HG03103 (cell line): ENCODE measurements around the gene GRM8.
A peak's percentile ranks its signal among the peaks of the same experiment; 100 is the strongest.

Source experiments
- ATAC-seq: cut with Tn5 transposase; IDR thresholded peaks from one replicate; pipeline ENCODE4 v1.9.1; 2021; ENCODE audit warnings: low read depth; ENCODE audit not compliant: unreplicated experiment

Gene GRM8

DNA sequence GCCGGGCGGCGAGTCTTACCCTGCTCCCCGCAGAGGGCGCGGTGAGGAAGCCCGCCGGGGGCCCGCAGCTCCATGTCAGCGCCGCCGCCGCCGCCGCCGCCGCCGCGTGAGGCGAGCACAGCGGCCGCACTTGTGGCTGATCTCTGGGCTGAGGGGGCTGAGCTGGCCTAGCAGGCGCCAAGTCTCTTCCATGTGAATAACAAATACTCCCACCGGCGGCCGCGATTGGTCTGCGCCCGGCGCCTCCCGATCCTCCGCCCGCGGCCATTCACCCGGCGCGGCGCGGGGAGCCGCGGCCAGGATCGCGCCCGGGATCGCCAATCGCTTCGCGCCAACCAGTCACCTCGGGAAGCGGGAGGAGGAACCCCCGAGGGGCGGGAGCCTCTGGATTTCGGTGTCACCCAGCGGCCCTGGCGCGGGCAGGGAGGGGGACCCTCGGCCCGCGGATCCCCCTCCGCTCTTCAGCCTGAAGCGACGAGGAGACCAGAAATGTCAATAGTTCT, at the start of gene GRM8:
TSS of gene GRM8 (minus strand) at position 164 of the 503 bp plus-strand sequence.
- no peak for ATAC-seq

DNA sequence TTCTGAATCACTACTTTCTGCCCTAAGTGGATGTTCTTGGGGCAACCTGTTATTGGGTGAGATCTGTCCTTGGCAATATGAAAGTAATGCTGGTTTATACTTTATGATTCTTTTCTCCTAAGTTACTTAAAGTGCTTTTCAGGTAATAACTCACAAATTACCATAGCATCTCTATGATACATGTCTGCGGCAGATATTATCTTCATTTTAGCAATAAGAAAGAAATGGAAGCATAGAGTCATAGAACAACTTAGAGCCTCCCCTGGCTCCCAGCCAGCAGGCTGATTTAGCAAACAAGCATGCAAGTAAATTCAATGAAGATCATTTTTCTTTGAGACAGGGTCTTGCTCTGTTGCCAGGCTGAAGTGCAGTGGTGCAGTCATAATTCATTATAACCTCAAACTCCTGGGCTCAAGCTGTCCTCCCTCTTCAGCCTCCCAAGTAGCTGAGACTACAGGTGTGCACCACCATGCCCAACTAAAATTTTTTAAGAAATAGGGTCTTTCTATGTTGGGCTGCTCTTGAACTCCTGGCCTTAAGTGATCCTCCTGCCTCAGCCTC, 38.1 kb upstream of the GRM8 start:
- no peak for ATAC-seq

DNA sequence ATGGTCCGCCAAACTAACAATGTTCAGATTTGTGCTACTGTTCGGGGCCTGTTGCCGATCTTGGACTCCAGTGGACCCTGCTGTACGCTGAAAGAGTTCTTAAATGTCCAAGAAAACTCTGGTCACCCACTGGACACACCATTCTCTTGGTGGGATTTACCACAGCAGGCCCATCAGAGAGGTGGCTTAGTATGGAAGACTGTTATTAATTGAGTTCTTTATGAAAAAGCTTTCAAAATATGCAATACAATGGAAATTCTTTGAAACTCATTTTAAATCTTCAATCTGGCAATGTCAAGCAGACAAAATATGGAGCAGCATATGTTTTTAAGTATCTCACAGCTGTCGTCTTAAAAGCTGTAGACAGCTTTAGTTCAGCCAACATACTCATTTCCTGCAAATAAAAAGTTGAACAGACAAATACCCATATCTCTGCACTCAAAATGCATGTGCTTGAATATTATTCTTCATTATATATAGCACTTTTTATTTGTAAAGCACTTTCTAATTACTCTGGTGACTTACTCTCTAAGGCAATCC, 37.4 kb upstream of the GRM8 start:
- ATAC-seq = no peak

DNA sequence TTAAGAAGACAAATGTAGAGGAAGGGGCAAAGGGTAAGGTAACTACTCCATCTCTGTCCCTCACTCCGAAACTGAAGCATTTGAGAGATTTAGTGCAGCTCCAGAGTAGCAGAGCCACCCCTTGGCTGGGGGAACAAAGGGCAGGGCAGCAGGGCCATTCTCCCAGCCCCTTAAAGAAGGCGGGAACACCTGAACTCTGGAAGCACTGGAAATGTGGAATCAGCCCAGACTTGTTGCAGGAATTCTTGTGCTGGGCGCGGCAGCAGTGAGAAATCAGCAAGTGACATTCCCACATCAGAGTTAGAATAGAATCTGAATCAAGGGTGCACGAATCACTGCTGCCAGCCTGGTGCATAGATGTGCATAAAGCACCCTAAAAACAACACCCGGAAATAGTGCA, 34.4 kb upstream of the GRM8 start:
- ATAC-seq = no peak

DNA sequence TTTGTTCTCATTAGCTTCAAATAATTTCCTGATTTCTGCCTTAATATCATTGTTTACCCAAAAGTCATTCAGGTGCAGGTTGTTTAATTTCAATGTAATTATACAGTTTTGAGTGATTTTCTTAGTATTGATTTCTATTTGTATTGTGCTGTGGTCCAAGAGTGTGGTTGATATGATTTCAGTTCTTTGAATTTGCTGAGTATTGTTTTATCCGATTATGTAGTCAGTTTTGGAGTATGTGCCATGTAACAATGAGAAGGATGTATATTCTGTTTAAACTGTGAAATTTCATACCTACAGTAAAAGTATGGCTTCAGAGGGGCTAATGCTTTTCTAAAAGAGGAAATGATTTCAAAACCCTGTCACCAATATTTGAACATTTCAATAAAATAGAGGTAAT, 17.4 kb upstream of the GRM8 start:
- no peak for ATAC-seq

DNA sequence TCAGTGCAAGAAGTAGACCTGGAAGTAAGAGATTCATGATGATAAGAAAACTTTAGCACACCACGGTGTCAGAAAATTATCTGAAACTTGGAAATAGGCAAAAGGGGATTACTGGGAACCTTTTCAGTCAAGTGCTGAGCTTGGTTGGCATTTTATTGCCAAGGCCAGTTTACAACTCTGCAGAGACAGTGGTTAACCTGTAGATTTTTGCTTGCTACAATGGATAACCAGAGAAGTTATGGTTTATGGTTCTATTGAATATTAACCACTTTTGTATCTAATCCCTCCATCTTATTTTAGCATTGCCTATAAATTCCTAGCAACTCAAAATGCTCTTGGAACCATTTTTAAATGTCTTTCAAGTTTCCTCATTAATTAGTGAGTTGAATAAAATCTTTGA, 13.3 kb upstream of the GRM8 start:
- no peak for ATAC-seq

DNA sequence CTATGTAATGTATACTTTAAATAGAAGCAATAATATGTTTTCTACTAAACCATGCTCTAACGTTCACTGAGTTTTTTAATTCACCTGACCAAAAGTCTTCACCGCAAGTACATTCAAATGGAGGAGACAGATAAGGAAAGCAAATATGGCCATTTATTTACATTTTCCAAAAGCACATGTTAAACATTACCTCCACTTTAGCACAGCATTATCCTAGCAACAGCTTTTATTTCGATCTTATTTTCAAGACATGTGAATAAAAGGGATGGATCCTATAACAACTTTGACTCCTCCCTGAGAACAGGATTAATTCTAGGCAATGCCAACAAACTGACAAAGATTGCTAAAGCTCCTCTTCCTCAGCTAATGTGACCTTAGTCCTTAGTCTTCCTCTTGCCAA, 11.5 kb upstream of the GRM8 start:
- ATAC-seq = no peak

DNA sequence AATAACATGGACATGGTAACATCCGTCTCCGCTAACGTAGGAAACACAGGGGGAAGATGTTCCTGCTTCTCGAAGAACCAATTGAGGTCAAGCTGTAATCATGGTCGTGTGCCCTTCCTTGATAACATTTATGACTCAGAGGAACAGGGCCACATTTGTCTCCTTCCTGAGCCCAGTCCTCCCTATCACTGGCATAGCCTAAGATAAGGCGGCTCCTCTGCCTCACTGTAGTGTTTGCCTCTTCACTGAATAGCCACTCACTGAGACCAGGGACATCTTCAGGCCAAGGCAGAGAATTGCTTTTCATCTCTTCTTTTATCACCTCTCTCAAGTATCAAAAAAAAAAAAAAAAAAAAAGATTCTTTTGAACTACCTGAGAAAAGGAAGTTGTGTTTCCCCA, 5.4 kb upstream of the GRM8 start:
- no peak for ATAC-seq

DNA sequence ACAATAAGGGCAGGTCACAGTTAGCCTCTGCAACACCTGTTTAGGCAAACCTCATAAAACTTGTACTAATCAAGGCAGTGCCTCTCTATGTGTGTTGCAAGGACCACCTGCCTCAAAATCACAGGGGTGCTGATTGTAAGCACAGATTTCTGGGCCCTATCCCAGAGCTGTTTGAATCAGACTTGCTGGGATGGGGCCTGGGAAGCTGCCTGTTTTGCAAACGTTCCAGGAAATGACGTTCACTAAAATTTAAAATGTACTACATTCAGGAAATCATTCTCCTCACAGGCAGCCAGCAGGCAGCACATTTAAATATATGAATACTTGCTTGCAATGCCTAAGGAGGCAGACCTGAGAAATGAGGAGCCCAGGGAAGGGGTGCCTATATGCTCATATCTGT, 4.3 kb upstream of the GRM8 start:
- ATAC-seq = no peak

DNA sequence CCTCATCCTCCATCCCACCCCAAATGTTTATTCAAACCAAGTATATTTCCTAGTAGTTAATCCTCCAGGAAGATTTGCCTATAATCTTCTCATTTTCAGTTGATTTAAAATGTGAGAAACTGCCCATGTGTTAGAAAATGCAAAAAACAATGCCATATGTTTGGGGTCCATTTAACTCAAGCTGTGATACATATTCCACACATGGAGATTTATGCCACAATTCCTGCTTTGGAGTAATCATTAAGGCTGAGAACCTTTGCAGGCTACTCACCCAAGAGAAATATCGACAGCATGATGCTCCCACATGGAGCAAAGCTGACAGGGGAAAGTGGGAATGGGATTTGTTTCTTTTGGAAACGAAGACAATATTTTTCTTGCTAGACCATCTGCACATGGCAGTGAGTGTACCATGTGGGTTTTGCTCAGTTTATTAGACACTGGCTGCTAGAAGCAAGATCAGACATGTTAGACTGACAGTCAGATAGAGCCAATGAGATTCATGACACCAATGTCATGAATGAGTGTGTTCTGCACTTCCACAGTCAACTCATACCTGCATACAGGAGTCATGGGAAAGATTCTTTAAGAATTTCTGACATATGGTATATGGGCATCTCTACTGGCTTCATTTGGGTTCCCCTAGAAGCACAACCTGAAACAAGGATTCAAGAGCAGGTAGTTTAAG, 3.4 kb upstream of the GRM8 start:
- ATAC-seq = no peak

DNA sequence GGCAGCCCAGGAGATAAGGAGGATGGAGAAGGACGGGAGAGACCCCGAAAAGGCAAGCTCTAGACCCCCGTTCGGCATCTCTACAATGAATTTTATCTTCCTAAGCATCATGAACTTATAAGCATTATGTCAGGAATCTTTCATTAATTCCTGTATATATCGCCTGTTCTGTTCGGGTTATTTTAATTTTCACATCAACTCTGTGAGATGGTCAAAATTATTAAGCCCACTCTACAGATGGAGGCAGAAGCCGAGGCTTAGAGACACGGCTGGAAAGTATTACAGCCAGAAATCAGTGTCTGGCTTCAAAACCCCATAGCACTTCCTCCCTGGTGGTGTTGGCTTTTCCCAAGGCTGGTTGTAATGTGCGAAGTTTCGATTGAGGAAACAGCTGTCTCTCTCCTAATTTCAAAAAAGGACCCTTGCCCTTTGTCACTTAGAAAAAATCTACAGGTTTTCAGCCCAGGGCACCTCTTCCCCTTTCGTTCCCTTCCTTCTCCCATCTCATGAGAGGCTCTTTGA, 1.5 kb upstream of the GRM8 start:
- ATAC-seq = no peak

DNA sequence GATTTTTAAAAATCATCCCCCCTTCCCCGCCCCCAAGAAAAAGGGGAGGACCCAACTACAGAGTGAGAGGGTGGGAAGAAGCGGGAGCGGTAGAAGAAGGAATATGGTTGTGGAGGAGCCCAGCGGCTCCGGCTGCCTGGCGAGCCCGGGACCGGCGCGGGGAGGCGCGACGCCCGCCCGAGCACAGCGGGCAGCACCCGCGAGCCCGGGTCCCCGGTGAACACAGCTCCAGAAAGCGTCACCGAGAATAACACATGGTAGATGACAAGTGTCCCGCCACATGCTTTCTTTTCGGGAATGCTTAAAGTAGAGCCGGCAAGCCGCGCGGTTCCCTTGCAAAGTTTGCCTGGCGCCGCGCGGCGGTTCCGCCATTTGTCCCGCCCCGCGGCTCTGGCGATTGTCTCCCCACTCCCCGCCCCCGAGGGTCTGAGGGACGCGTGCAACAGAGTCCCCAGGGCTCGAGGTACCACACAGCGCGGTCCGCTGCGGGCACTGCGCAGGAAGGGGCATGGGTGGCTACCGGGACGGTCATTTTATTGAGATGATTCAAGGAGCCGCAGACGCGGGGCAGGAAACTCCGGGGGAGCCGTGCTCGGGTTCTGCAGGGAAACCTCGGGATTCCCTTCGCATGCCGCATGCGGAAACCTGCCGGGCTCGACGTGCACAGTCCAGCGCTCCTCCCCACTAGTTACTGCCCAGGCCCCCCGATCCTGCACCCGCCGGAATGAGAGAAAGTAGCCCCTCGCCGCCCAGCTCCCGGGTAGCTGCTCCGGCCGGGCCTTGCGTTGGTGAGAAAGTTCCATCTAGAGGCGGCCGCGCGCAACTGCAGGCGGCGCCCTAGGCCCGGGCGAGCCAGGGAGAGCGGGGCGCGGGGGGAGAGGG, 781 bp upstream of the GRM8 start:
- peak; percentile 84 for ATAC-seq

DNA sequence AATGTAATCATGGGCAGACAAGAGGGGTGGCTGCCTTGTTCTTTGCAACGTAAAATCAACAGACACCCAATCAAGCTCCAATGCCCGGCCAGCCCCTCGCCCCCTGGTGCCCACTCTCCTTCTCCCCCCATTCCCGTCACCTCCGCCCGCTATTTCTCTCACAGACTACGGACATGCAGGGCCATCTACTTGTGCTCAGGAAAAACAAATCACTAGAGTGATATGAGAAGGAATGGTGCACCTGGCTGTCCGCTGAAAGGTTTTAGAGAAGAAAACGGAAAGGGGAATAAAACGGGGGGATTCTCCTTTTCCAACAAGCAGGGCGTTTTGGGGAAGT, 396 bp downstream of the GRM8 start:
- no peak for ATAC-seq

DNA sequence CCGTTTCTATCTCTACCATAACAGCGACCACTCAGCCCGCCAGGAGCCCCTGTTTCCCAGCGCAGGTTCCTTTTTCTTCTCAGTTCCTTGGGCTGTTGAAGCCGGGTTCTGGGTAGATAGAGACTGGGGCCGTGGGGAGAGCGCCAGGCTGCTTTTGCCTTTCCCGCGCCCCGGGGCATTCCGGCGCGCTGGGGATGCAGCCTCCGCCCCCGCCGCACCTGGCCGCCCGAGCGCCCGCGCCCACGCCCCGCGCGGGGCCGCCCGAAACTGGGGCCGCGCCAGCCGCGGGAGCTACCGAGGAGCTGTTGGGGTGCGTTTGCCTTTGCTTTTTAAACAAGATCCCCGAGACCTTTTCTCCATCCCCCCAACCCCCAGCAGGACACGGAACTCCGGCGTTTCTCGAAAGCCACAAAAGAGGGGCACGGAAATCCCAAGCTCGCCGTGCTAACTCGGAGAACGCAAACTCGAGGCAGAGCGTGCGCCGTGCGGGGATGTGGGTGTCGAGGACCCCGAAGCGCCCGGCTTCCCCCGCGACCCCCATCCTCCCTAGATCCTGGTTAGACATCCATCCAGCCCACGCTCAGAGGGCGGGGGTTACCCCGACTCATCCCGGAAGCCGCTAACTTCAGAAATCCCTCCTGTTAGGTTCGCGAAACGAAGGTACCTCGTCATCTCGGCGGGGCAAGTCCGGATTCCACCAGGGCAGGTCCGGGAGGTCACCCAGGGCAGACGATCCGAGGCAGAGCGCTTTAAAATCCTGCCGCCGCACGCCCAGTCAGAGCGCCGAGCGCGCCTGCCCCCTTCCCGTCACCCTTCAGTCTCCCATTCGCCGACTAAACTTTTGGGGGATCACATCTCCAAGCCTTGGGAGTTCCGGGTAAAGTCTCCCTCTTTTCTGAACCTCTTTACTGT, 1.0 kb downstream of the GRM8 start:
- no peak for ATAC-seq

DNA sequence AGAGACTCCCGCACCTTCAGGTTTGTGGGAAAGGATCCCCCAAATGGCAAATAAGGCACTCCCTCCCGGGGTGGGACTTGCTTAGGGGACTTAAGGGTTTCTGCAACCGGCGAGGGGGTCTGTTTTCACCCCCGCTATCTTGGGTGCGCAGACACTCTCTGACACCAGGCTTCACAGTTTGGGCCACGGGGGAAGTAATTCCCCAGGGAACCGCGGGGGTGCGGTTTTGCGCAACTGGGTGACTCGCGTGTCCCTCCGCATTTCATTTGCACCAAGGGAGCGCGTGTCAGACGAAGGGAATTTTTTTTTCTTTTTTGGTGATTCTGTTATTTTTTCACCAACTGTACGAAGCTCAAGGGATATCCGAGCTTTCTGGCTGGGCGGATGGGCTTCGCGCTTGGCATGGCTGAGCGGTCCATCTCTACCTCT, 1.7 kb downstream of the GRM8 start:
- ATAC-seq = no peak

DNA sequence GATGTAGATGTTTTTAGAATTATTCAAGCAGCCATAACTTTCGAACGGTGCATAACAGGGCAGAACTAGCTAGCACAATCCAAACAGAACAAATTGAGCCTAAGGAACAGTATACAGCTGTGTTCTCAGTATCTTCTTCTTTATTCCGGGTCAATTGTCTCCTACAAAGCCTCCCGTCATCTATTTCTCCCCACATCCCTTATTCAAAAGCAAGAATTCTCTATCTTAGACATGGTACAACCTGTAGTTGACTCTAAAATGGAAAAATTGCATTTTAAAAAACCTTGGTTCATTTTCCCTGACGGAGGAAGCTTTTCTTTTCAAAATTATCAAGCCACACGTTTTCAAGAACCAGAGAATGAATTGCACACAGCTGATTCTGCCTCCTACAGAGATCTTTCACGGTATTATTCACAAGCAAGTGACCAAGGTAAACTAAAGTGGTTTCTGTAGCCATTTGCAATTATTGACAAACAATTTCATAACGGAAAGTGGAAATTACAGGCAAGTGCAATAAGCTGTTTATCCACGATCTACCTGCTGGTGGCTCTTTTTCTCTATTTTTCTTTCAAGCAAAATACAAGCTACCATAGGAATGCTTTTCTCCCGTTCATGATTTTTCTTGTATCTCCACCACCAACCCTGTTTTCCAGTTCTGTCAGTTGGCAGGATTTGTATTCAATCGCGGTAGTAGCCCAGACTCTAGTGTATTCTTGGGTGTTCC, 2.3 kb downstream of the GRM8 start:
- no peak for ATAC-seq

DNA sequence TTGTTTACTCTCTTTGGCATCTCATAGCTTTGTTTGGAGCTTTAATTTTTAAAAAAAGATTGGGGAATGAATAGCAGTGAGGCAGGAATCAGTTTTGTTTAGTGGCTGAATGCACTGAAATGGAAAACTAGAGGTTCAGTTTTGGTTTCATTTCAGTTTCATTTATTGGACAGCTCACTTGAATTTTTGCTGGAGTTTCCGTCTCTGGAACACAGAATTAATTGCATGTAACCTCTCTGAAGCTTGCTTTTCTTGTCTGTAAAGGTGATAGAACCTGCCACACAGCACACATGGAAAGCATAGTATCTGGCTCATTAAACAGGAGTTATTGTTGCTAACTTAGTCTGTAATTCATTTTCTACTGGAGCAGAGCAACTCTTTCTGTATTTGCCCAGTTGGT, 7.1 kb downstream of the GRM8 start:
- no peak for ATAC-seq

DNA sequence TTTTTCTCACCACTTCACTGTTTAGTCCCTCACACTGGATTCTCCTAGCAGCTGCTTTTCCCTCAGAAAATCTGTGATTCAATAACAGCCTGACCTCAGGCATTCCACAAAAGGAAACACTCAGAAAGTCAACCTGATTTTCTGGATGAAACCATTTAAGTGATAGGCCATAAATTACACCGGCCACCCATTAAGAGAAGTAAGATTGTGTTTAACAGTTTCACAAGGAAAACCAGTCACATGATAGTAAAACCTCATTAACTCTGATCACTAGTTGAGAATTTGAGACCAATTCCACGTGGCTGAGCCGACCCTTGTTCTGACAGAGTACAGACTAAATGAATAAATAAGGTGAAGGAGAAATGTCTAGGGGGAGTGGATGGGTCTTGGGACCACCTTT, 7.7 kb downstream of the GRM8 start:
- no peak for ATAC-seq

DNA sequence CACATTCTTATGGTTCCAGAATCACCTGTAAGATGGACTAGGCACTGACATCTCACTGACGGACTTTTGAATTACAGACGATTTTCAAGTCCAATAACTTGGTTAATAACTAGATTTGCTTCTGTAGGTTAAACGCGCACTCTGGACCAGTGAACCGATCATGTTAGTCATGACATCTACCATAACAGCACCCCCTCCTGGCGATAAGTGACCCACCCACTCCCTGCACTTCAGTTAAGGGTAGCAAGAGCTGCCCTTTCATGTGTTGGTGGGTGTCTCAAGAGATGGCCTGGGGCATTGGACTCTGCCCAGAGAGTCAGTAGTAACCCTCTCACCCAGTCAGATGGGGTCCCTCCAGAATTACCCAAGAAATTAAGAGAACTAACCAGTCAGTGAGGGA, 12.9 kb downstream of the GRM8 start:
- no peak for ATAC-seq

DNA sequence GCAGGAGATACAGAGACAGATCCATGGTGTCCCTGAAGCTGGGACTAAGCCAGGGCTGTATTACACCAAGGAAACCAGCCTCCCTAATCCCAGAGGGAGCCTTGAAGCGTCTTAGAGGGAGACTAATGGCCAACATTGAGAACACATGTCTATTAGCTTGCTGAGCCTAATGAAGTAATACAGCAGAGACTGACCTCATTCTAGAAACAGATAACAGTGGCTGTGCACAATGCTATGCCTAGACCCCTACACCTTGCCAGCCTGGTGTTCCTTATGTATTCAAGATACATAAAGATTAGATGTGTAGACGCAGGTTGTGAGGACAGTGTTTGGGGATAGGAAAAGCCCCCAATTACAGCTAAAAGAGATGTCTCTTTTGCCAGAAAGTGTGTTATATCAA, 19.1 kb downstream of the GRM8 start:
- no peak for ATAC-seq
